ENCODE data around the gene TENM4.

The TENM4 gene

DNA sequence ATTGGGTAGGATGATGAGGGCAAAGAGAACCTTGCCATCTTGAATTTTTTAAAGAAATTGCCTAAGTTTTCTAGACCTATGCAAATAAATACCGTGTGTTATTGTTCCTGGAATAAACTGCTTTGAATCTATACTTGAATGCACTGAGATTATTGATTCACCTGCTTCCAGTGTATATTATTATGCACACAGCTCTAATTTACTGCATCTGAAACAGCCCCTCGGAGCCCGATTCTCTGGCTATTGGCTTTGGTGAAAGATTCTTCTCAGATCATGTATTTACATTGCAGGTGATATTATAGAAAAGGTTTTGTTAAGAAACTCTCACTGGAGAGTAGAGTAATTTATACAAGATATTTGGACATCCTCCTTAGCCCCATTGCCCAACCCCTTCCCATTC is 254.2 kb downstream of the TENM4 start:
- DNase-seq (ENCODE audit: low read depth in 2 of 2, low spot score in 1 of 2), result no peak

DNA sequence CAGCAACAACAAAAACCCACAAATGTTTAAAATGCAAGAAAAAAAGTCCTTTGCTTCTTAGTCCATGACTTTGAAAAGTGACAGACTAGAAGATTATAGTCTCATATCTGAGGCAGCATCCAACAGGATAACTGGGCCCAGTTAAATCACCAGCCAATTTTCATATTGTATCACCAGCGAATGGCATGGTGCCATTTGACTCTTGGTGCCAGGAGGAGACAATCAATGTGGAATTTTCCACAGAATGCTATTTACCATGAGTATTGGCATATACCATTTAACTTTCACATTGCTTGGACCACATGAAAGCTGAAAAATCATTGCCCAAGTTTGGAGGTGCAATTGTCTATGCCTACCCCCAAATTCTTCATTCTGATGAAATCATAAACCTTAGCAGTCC is 255.5 kb downstream of the TENM4 start:
- no peak for DNase-seq (ENCODE audit: low read depth in 2 of 2, low spot score in 1 of 2)

DNA sequence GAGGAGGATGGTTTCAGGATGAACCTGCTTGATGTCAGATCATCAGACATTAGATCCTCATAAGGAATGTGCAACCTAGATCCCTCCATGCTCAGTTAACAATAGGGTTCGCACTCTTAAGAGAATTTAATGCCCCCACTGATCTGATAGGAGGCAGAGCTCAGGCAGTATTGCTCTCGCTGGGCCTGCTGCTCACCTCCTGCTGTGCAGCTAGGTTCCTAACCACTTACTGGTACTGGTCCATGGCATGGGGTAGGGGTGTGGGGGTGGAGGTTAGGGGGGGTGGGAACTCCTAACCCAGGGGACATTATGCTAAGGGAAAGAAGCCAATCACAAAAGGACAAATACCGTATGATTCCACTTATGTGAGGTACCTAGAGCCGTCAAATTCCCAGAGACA is 256.5 kb downstream of the TENM4 start:
- DNase-seq (ENCODE audit: low read depth in 2 of 2, low spot score in 1 of 2), result no peak

DNA sequence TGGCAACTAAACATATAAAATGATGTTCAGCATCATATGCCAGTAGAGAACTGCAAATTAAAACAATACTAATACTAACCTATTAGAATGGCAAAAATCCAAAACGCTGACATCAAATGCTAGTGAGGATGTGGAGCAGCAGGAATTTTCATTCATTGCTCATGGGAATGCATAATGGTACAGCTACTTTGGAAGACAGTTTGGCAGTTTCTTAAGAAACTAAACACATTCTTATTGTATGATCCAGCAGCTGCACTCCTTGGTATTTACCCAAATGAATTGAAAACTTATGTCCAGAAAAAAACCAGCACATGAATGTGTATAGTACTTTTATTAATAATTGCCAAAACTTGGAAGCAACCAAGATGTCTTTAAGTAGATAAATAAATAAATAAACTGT is 258.0 kb downstream of the TENM4 start:
- DNase-seq (ENCODE audit: low read depth in 2 of 2, low spot score in 1 of 2), result no peak

DNA sequence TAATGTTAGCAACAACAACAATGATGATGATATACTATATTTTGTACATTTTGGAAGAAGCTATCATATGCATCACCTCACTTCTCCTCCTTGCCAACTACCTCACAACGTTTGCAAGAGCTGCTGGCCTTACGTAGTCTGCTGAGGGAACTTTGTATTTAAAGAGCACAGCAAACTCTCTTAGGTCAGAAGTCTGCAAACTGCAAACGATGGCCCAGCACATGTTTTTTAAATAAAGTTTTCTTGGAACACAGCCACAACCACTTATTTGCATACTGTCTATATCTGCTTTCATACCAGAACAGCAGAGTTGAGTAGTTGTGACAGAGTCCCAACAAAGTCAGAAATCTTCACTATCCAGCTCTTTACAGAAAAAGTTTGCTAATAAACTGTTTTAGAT is 261.7 kb downstream of the TENM4 start:
- DNase-seq (ENCODE audit: low read depth in 2 of 2, low spot score in 1 of 2), result no peak

DNA sequence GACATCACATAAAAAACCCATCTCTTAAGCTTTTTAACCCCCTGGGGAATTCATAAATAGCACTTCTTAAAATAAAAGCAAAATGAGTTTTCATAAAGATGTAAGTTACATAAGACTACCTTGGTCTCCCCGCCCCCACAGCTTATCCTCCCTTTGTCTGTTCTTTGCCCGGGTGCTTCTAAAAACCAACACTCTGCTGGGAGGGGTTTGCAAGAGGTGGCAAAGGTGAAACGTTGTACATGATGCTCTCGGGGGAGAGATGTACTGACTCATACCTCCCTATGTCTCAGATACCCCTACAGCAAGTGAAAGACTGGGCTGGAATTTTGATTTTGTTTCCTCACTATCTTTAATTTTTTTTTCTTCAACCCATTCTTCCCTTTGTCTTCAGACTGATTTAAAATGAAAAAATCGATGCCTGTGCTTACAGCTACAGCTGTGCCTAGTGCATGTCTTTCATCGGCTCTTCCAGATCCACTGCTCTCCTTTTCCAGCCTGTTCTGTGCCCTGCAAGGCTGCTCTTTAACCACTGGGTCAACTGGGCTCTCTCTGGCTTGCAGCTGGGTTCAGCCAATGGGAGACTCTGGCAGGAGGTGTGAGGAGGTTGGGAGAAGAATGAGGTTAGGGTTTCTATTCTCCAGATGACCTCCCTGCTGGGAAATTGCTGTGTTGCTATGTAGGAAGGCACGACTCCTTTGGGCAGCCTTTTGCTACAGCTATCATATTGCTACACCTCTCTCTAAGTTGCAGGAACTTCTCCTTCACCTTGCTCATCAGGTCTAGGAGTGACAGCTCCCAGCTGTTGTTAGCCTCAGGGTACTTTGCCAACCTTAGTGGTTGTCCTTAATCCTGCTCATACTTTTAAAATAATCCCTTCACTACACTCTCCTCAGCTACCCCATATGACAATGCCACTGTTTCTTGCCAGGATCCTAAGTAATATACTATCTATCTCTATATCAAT is 266.5 kb downstream of the TENM4 start:
- no peak for DNase-seq (ENCODE audit: low read depth in 2 of 2, low spot score in 1 of 2)

DNA sequence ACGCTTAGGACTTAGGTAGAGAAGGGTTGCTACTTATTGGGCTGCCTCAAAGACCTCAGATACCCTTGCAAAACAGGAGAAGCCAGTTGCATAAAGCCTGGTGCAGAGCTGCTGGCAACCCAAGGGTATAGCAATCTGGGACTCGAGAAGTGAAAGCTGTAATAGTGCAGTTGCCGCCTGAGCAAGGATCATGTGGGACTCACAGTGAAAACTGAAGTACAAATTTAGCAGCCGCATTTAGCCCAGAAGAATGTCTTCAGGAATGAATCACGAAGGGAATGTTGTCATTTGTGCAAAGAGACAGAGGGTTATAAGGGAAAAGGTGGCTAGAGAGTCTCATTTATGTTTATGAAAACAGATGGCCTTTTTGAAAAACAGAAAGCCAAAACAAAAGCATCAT is 267.2 kb downstream of the TENM4 start:
- no peak for DNase-seq (ENCODE audit: low read depth in 2 of 2, low spot score in 1 of 2)

DNA sequence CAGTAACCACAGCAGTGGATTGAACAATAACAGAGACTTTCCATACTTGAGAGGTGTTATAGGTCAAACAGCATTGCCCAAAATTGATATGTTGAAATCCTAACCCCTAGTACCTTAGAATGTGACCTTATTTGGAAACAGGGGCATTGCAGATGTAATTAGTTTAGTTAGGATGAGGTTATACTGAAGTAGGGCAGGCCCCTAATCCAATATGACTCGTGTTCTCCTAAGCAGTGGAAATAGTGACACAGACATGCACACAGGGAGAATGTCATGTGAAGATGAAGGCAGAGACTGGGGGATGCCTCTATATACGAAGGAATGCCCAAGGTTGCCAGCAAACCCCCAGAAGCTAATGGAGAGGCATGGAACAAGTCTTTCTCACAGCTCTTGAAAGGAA is 270.5 kb downstream of the TENM4 start:
- DNase-seq (ENCODE audit: low read depth in 2 of 2, low spot score in 1 of 2), result no peak

DNA sequence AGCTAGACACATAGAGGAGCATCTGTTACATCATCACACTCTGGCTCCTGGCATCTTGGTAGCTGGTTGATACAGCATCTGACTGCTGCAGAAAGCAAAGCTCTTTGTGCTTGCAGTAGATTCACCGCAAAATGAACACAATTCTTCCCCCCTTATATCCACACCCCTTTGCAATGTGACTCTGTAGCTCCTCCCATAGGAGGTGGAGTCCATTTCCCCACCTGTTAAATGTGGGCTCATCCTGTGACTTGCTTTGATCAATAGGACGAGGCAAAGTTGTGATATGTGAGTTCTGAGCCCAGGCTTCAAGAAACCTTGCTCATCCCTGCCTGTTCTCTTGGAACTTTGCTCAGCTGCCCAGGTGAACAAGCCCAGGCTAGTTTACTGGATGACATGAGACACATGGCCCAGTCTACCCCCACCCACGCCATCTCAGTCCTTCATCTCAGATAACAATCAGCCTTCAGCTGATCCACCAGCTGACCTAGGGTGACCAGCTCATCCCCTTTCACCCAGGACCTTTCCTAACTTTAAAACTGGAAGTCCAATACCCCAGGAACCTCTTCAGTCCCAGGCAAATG is 272.2 kb downstream of the TENM4 start:
- DNase-seq (ENCODE audit: low read depth in 2 of 2, low spot score in 1 of 2), result no peak

DNA sequence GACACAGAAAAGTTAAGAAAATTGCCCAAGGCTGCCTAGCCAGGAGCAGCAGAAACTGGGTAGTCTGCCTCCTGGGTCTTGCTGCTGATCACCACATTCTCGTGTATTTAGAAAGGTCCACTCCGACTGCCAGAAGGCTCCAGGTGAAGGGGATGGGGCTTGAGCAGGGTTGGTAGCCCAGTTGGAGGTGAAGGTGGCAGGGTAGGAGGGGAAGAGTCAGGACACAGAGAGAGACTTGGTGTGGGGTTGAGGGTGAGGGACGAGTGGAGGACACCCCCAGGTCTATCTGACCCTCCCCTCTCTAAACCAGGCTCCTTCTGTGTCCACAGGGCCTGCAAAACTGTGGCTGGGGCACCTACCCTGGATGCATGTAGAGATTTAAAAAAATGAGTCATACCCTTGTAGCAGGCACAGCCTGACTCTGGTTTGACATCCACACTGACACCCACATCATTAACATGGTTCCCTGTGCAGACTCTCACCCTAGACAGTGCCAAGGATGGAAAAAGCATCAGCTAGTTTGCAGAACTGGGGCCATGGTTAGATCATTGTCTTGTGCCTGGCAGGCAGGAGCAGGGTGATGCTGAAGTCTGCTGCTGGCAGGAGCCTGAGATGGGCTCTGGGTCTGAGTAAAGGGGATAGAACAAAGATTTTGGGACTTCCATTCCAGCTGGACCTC is 273.2 kb downstream of the TENM4 start:
- DNase-seq (ENCODE audit: low read depth in 2 of 2, low spot score in 1 of 2), result no peak

DNA sequence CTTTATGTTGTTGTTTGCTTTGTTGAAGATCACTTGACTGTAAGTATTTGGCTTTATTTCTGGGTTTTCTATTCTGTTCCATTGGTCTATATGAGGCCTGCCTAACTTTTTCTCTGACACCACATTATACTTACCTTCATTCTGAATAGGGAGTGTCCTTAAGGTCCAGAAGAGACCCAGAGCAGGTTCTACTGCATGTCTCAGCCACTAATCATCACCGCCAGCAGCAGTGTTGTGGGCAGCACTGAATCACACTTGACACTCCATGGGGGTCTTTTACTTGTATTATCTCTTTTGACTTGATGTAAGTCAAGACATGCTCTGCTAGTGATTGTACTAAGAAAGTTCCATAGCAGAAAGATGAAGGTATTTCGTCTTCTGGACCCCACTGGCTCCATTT is 274.9 kb downstream of the TENM4 start:
- no peak for DNase-seq (ENCODE audit: low read depth in 2 of 2, low spot score in 1 of 2)

DNA sequence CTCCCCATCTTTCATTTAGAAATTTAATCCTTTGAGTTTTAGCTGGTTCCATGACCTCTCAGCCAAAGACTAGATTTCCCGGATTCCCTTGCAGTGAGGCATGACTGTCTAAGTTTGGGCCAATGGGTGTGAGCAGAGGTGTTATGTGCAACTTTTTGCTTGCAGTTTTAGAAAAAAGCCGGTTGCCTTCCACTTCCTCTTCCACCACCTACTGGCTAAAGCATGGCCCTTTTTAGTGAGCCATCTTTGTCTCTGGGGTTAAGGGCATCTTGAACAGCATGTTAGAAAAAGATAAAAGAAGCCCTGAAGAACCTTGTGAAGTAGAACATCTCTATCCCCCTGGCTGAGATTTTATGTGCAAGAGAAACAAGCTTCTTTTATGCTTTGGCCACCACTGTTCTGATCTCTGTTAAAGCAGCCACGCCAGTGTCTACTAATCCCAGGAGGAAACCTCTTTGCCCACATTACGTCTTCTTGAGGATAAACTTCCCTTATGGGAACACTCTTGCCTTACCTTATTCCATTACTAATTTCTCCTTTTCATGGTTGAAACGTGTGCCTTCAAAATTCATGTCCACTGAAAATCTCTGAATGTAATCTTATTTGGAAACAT is 279.9 kb downstream of the TENM4 start:
- DNase-seq (ENCODE audit: low read depth in 2 of 2, low spot score in 1 of 2), result no peak

DNA sequence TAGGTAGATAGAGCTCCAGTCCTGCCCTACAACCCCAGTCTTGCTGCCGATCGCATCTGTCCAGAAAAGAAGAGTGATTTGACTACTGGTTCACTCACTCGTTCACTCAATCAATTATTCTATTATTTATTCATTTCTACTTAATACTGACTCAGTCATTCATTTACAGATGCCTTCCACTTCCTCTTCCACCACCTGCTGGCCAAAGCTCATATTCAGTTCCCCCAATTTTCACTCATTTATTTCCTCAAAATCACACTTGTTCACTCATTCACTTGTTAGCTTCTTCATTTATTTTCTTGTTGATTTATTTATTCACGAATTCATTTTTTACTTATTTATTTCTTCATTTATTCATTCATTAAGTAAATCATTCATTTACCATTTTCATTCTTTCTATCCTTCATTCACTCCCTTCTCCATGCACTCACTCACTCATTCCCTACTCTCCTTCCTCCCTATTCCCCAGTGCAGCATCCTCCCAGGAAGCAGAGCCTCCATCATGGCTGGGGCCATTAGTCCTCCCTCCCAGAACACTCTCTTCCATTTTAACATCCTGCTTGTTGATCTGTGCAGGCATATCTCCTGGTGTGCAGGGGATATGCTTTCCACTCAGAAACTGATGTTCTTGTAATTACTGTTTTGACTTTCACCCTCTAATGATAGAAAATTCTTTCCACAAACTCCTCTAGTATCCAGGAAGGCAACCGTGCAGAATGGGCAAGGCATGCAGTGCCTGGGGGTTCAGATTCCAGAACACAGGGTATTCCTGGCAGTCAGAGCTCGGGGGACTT is 281.0 kb downstream of the TENM4 start:
- DNase-seq (ENCODE audit: low read depth in 2 of 2, low spot score in 1 of 2), result no peak

DNA sequence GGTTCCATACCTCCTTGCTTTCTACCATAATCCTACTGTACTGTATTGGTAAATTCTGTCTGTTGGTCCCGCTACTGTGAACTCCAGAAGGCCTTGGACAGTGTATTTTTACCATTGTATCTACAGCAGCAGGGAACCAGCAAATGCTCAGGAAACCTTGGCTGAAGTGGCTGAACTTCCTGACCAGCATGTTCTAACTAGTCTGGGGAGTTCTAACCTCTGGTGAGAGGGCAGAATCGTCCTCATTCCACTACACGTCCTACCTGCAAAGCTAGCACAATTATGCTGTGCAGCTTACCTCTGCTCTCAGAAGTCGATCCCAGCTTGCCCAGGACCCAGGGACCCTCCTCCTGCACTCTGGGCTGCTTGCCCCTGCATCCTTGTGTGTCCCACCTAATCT is 283.1 kb downstream of the TENM4 start:
- no peak for DNase-seq (ENCODE audit: low read depth in 2 of 2, low spot score in 1 of 2)

DNA sequence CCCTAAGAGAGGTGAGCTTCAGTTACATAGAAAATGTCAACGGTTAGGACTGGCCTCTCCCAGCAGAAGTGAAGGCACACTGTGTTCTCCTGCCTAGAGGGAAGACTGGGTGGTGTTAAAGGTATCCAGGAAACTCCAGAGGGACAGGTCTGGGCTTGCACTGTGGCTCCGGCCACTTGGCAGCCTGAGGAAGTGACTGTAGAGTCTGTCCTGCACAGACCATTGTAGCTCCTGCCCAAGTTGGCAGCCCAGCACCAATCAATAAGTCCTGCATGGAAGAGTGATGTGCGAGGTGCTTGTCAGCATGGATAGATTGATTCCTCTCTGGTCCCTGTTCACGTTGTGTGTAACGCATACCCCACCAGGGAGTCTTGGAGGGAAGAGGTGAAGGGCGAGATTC is 284.8 kb downstream of the TENM4 start:
- no peak for DNase-seq (ENCODE audit: low read depth in 2 of 2, low spot score in 1 of 2)

DNA sequence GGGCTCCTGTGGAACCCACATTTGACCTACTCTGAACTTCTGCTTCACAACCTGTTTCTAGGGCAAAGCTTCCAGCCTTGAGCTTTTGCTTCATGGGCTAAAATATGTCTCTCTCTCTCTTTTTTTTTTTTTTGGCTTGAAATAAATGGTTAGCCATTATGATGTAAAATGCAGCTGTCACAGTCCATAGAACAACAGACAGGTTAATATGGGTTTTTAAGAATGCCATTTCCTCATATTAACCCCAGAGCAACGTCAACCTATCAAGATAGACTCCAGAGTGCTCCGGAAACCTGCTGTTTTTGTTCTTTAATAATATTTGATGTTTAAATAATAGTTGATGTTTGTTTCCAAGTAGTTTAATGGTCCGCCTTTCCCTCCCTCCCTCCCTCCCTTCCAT is 285.6 kb downstream of the TENM4 start:
- DNase-seq (ENCODE audit: low read depth in 2 of 2, low spot score in 1 of 2), result no peak

DNA sequence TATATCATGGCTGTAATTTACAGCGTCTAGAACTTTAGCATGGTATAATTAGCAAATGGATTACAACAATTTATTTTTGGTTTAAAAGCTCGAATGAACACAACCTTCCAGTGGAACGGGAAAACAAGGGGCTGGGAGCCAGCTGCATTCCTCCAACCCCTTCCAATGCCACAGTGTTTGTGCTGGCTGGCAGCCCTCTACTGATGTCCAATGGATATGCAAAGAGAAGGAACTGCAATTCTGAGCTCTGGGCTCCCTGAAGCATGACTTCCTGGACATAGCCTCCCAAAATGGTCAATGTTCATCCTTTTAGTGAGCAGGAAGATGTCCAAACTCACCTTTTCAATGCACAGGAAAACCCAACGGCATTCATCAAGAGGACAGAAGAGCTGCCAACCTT is 288.3 kb downstream of the TENM4 start:
- DNase-seq (ENCODE audit: low read depth in 2 of 2, low spot score in 1 of 2), result no peak

DNA sequence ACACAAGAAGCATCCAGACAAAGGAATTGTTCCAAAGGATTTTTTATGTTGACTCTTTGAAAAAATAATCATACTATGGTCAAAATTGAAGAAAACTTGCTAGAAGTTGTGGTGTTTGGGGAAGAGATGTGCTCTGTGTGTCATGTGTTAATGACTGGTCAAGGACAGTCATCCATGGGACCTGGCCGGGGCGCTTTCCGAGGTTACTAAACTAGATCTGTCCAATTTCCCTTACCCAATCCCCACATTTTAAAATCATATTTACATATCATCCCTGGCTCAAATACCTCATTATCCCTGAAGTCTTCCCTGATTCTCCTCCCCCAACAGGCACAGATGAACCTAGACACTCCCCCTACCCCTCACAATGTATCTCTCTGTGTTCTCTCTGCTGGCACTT is 289.4 kb downstream of the TENM4 start:
- DNase-seq (ENCODE audit: low read depth in 2 of 2, low spot score in 1 of 2), result no peak

DNA sequence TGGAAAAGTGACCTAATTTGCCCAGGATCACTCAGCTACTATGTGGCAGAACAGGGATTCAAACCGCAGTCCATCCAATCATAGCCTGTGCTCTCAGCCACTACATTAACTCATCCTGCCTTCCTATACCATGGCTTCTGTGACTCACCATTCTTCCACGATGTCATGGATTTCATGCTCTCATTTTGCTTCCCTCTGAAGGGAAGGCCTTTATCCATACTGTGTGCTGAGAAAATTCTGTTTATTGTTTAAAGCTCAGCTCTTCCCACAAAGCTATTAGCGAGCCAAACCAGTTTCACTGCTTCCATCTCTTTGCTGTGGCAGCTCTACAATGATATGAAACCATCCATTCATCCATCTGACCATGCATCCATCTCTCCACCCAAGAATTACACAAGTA is 289.9 kb downstream of the TENM4 start:
- no peak for DNase-seq (ENCODE audit: low read depth in 2 of 2, low spot score in 1 of 2)

DNA sequence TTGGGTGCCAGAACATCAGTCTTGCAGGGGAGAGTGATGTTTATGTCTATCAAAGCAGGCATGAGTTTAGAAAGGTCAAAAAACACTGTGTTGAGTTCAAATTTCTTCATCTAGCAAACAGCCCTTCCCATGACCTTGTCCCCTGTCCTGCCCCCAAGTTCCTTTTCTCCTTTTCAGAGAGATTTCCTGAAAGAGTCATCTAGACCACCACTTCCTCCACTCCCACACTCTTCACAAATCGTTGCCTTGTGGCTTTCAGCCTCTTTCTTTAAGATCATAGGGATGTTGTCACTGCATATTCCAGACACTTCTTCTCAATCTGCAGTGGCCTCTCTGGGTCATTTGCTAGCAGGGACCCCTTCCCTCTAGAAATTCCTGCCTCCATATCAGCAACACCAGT is 290.5 kb downstream of the TENM4 start:
- no peak for DNase-seq (ENCODE audit: low read depth in 2 of 2, low spot score in 1 of 2)

DNA sequence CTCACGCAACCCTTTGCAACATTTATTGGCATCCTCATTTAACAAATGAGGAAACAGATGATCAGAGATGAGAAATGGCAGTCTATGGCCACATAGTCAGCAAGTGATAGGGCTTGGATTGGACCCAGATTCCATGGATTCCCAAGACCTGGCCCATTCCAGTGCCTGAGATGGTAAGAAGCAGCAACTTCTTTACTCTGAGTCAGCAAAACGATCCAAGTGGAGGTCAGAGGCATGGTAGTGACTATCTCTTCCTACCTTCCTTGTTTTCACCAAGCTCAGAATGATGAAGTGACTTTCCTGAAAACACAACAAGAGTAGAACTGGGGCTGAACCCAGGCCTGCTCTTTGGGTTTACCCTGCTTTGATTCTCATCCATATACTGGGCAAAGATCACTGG is 293.1 kb downstream of the TENM4 start:
- DNase-seq (ENCODE audit: low read depth in 2 of 2, low spot score in 1 of 2), result no peak

Measured in stimulated activated CD8-positive, alpha-beta memory T cell treated with anti-CD3 and anti-CD28 coated beads, Interleukin-4, amount 100 ng/mL, for 4 hours (primary cell).